Inferior parietal cortex (tissue), 1 donor: ENCODE data around the gene TAF4.
"Not testable (repeated sequence)": the region's sequence is repeated elsewhere in the genome, so short reads cannot be mapped to it uniquely, and the experiment has no call there.

Experiments used
- DNase-seq: peaks from one replicate; pipeline ENCODE4 v3.0.0-alpha.2; 2016; ENCODE audit errors: extremely low spot score

TAF4 gene

DNA sequence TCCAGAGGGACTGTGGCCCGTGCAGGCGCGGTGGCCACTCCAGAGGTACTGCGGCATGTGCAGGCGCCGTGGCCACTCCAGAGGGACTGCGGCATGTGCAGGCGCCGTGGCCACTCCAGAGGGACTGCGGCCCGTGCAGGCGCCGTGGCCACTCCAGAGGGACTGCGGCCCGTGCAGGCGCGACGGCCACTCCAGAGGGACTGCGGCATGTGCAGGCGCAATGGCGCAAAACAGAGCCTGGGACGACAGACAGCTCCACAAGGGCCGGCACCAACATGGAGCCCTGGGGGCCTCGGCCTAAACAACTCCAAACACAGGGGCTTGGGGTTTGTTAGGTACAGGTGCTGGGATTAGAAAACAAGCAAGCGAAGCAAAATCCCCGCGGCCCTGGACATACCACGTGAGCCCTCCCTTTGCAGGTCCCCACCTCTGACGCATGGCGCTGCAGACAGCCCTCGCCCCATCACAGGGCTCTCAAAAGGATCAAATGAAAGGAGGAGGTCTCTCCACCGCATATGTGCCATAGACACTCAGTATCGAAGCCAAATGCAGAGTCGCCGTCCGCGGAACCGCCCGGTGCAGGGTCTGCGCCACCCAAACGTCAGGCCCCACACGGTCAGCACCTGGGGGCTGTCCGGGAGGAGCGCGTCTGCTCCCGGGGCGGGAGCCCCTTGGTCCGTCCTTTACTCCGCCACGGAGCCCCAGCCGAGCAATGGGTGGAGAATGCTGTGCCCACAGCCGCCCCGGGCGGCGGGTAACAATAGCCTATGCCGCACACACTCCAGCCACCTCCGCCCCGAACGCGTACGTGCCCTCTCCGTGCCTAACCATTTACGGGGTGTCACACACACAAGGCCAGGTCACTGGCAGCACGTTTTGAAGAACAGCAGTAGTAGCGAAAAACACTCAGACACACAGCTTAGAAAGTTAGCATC lies 85.7 kb downstream of the TAF4 start:
- no peak for DNase-seq

DNA sequence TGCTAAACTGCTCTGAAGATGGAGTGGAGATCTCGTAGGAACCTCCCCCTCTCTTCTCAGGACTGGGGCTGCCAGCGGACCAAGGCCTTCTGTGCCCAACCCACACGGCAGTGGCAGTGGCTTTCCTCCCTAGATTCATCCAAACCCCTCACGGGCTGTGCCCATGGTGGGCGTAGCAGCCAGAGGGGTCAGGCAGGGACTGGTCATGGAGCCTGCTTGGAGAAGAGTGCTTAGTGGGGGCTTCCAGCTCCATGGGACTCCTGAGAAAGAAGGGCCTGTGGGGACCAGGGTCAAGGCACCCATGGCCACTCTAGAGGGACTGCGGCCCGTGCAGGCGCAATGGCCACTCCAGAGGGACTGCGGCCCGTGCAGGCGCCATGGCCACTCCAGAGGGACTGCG lies 86.6 kb downstream of the TAF4 start:
- DNase-seq = no peak

DNA sequence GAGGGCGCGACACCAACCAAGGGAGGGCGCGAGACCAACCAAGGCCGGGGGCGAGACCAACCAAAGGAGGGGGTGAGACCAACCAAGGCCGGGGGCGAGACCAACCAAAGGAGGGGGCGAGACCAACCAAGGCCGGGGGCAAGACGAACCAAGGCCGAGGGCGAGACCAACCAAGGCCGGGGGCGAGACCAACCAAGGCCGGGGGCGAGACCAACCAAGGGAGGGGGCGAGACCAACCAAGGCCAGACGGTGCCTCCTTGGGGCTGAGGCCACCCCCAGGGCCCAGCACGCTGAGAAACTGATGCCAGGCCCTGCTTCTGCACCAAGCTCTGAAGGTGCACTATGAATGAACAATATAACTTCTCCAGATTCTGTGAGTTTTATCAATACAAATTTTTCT lies 87.2 kb downstream of the TAF4 start:
- DNase-seq = no peak

DNA sequence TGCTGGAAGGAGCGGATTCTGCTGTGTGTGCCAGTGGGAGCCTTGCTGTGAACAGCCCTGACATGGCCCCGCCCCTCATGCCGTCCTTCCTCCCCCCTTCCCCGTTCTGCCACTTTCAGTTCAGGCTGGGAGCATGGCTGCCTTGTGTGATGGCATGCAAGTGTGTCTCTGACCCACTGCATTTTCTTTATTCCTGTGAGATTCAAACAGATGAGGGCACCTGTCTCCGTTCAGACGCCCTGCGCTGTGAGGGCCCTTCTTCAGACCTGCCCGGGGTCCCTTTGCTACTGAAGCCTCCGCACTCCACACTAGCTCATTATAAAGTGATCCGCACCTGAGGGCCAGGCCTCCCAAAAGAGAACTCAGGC lies 88.3 kb downstream of the TAF4 start:
- DNase-seq = no peak

DNA sequence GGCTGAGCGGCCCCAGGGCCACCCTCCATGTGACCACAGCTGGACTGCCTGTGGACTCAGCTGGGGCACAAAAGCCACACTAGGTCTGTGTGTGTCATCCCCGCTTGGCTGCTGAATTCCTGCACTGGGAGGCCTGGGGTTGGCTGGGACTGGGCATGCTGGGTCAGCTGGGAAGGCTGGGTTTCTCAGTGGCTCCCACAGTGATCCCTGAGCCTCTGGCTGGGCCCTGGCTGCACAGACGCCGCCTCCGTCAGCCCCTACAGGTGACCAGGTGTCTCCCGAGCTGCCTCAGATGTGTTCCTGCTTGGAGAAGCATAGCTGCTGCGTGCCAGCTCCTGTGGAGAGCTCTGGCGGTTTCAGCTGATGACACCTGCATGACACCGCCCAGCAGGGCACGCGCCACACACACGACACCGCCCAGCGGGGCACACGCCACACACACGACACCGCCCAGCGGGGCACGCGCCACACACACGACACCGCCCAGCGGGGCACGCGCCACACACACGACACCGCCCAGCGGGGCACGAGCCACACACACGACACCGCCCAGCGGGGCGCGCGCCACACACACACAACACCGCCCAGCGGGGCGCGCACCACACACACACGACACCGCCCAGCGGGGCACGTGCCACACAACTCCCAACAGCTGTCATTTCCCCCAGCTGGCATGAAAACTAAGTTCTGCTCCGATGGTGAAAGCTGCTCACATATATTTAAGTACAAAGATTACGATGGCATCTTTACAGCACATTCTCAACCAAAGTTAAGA lies 88.8 kb downstream of the TAF4 start:
- DNase-seq = no peak

DNA sequence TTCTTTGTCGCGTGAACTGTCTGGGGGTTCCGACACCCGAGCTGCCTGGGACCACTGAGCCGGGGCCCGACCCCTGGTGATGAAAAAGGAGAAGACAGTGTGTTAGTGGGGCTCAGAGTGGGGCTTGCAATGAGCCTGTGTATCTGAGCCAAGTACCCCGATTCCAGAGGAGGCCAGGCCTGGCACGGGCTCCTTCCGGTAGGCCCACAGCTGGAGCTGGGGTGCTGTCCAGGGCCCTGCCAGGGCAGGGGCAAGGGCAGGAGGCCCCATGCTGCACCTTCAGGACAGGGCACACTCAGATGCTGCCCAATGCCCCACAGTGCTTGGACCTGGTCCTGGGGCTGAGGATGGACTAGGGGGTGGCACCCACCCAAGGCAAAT lies 89.4 kb downstream of the TAF4 start:
- no peak for DNase-seq

DNA sequence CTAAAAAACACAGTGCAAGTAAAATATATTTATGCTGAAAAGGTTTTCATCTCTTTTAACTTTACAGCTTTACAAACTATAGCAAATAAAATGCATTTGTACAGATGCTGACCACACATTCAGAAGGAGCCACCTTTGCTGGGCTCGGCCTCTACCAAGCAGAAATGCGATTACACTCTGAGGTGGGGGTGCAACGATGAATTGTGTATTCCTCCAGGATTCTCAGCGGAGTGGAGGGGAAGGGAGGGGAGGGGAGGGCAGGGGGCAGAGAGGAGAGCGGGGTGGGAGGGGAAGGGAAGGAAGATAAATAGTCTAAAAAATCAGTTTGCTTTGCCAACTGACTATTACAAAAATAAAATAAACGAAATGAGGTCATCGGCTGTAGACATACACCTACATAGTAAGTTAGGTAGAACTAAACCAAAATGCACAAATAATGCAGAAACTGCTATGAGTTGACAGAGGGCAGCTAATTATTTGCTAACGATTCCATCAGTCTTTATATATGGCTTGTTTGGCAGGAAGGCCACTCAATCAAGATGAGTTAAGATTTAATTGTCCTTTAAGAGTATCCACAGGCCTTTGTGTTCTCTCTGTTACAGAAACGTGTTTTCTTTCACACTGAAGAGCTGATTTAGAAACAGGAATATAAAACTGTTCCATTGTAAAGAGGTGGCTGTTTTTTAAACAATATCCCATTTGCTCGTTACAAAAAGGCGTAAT lies 90.1 kb downstream of the TAF4 start:
- no peak for DNase-seq

DNA sequence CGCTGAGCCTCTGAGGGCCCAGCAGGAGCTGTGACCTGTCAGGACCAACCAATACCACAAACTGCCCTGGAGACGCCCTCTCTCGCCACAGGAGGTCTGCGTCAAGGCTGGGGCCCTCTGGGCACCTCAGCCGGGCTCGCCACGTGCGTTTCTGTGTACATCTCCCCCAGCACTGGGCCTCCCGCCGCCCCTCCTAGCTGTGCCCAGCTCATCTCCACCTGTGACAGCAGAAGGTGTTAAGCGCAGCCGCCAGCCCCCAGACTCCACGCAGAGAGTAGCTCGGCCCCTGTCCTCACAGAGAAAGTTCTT lies 91.4 kb downstream of the TAF4 start:
- DNase-seq = no peak

DNA sequence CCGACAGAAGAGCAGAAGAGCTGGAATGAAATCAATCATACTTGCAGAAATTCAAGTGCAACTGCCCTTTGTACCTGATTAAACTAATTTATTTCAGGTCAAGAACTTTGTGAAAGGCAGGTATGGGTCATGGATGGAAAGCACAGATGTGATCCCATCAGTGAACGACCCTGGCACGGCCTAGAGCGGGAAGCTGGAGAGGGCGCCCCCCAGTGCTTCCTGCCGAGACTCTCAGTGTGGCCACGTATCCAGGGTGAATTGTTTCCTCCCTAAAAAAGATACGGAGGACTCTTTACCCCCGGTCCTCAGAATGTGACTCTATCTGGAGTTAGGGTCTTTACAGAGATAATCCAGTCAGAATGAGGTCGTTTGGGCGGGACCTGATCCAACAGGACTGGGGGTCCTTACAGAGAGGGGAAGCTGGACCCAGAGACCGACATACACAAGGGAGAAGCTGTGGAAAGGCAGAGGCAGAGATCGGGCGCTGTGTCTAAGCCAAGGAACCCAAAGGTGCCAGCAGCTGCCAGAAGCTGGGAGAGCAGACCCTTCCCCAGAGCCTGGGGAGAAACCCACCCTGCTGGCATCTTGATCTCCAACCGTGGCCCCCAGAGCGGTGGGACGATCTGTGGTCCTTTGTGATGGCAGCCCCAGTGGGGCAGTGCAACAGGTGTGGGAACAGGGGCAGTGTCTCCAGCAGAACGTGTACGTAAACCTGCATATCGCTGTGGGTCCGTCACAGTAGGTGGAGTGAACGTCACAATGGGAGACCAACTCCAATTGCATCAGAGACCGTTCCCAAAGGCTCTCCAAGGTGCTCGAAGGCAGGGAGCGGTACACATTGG lies 91.9 kb downstream of the TAF4 start:
- DNase-seq = no peak

DNA sequence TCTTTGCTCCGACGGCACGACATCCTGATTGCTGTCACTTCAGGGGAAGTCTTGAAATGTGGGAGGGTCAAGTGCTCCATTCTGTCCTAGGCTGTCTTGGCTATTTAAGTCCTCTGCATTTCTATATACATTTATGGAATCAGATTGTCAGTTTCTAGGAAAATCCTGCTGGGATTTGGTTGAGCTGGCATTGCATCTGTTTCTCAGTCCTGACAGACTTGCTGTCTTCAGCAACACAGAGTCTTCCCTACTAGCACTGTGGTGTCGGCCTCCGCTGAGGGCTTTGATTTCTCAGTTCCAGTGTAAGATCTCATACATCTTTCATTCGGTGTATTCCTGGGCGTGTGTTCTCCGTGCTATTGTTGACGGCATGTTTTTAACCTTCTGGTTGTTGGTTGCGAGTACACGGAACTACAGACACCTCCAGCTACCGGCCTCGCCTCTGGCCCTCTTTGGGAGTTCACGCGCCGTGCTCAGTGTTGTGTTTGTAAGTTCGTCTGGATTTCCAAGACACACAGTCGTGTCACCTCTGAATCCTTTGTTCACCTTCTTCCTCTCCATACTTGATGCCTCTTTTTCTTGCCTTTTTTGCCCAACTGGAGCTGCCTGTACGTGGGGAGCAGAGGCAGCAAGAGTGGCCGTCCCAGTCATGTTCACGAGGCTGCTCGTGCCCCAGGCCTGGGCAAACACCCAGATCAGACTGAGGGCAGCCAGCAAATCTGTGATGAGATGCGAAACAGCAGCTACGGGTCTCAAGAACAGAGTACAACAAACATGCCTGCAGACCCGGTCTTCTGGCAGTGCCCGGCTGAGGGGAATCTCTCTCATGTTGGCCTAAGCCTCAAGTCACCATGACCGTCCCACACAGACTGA lies 92.8 kb downstream of the TAF4 start:
- no peak for DNase-seq

DNA sequence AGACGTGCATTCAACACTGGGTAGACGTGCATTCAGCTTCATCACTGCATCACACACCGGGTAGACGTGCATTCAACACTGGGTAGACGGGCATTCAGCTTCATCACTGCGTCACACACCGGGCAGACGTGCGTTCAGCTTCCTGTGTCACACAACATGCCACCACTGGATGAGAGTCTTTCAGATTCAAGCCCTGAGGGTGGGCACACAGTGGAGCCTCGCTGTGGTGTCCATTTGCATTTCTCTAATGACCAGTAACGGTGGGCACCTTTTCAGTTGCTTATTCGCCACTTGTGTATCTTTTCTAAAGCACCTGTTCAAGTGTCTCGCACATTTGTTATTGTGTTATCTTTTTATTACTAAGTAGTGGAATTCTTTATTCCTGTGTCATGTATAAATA lies 94.1 kb downstream of the TAF4 start:
- DNase-seq = not testable (repeated sequence)

DNA sequence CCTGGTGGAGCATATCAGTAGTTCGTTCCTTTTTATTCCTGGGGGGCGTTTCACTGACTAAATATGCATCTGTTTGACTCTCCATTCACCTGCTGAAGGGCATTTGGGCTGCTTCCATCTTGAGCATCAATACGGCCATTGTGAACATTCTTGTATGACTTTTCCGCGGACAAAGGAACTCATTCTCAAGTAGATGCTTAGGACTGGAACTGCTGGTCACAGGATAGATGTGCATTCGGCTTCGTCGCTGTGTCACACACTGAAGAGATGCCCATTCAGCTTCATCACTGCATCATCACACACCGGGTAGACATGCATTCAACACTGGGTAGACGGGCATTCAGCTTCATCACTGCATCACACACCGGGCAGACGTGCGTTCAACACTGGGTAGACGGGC lies 95.3 kb downstream of the TAF4 start:
- peak; percentile 31 for DNase-seq

DNA sequence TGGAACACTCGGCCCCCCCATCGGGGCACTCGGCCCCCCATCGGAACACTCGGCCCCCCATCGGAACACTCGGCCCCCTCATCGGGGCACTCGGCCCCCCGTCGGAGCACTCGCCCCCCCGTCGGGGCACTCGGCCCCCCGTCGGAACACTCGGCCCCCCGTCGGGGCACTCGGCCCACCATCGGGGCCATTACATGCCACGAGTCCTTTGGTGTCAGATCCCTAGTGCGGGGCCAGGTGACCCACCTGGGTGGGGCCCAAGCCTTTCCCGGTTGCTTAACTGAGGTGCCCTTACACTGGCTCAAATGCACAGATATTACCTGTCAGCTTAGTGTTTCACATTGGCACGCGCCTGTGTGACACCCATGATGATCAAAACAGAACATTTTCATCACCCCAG lies 95.9 kb downstream of the TAF4 start:
- DNase-seq = no peak

DNA sequence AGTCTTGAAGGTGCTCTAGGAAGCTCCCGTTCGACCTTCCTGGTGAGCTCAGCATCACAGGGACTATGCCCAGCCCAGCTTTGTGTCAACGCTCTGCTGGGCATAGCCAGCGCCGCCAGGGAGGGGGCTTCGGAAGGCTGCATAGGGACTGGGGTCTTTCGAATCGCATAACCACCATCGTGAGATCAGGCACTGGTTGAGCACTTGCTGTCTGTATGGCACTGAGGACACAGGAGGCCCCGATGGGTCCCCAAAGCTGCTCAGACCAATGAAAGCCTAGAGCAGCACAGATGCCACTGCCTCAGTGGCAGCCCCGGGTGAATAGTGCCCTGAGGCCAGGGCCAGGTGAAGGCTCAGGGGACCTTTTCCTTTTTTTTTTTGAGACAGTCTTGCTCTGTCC lies 96.7 kb downstream of the TAF4 start:
- DNase-seq = no peak

DNA sequence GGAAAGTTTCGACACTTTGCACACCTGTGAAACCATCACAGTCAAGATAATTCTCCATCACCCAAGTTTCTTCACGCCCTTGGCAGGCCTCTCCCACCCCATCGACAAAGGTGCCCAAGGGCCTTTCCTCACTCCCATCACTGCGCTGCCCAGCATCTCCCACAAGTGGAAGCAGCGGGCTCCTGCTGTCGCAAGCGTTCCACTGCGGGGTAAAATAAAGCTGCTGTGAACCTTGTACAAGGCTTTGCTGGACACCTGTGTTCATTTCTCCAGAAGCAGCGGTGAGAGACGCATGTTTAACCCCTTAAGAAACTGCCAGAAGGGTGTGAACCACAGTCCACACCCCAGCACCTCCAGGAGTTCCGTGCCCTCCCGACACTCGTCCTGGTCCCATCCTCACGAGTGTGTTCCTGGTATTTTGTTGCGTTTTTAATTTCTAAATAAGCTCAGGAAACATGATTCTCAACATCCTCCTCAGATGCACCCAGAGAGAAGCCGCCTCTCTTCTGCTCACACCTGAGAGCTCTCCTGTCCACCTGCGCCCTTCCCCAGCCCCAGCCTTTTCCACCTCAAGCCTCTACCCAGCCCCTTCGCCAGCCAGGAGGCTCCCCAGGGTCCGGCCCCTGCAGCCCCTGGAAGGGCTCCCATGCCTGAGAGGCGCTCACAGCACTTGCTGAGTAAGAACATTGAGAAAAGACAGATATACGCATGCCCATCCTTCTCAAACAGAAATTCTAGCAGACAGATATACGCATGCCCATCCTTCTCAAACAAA lies 97.5 kb downstream of the TAF4 start:
- no peak for DNase-seq

DNA sequence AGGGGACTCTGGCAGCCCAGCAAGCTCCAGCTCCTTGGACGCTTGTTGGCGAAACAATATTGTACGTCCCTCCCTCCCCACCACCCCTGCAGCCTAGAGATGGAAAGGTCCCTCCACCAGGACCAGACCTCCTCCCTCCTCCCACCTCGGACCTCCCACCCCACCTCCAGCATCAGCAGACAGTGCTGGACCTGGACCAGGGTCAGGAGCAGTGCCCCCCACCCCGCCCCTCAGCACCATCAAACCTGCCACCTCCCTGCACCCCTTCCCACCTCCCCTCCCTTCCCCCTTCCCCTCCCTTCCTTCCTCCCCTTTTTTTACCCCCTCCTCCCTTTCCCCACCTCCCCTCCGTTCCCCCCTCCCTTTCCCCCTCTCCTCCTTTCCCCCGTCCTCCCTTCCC lies 98.4 kb downstream of the TAF4 start:
- DNase-seq = no peak

DNA sequence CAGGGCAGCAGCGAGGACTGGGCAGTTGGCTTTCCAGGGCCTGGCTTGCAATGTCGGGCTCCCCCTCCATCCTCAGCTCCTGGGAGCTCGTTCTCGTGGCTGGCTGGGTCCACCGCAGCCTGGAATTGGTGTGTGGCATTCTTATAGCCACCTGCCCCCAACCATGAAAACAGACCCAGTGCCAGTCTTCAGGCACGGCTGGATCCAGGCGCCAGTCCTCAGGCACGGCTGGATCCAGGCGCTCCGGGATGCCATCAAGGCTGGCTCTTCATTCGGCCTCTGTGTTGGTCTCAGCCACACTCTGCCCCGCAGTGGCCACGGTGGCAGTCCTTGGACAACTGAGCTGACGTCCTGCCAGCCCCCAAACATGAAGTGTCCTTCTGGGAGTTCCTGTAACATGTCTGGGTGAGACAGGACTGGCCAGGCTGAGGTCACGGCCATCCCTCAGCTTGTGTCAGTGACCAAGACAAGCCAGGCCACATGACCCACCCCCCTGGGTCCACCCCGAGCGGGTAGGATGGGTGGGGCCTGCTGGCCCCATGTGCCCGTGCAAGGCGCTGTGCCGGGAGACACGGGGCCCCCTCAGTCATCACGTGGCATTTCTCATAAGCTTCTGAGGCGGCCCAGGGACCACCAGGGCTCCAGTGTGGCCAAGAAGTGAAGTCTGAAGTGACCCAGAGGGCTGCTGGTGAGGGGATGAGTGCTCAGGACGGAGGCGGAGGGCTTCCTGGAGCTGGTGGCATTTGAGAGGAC lies 99.0 kb downstream of the TAF4 start:
- no peak for DNase-seq

DNA sequence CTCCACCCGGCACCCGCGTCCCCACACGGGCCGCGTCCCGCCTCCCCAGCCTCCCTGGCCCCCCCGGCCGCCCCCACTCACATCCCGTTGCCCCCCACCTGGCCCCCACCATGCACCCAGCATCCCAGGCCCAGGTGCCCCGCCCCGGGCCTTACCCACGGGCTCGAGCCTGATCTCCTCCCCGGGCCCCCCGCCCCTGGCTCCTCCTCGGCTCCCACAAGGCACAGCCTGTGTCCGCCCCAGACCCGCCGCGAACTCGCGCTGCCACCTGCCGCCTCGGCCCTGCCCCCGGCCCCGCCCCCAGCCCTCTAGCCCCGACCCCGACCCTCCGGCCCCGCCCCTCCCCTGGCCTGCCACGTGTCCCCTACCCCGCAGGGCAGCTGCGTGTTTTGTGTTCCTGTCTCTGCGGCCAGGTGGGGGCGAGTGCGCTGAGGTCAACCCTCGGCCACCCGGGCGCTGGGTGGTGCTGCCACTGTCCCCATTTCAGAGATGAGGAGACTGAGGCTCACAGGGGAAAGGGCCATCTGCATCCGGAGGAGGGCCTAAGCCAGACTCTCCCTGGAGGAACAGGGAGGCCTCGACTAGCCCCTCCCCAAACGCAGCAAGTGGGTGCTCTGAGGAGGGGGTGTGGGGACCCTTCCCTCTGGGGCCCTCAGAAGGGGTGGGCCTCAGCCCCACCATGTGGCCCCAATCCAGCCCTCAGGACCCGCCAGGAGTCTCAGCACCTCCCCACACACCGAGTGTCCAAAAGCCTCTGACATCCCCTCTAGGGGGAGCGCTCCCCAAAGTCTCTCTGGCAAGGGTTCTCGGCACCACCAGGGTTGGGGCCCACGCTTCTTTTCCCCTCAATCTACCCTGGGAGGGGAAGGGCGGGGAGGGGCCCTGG lies 99.8 kb downstream of the TAF4 start:
- no peak for DNase-seq
